OCI-LY1 (cell line): ENCODE results near the gene SCN5A.

ENCODE experiments used
- CTCF ChIP-seq: fragments of 200-600 bp; sonication (generic), shearing (Covaris generic); IDR thresholded peaks from 2 replicates; pipeline ENCODE4 v1.5.1; 2017; ENCODE audit warnings: mild to moderate bottlenecking, antibody characterized with exemption, low read length, moderate library complexity, mixed read lengths
- EZH2 ChIP-seq: fragments of 200-600 bp; sonication (generic), shearing (Covaris generic); IDR thresholded peaks from 2 replicates; pipeline ENCODE4 v1.8.0; 2017; ENCODE audit warnings: borderline replicate concordance, mixed run types, mild to moderate bottlenecking, antibody characterized with exemption, low read length, moderate library complexity, mixed read lengths

GRCh38 chr3:38637906-38638305, 11.6 kb downstream of the SCN5A start:
- no peak for TF ChIP-seq CTCF
- no peak for TF ChIP-seq EZH2
